GM21737 (cell line): Measurements from ENCODE around the gene TUBA4B.
"Not testable (repeated sequence)": the region's sequence is repeated elsewhere in the genome, so short reads cannot be mapped to it uniquely, and the experiment has no call there.

Experiments used
- ATAC-seq: cut with Tn5 transposase; IDR thresholded peaks from one replicate; pipeline ENCODE4 v1.9.1; 2021; ENCODE audit warnings: mild to moderate bottlenecking, moderate library complexity; ENCODE audit not compliant: unreplicated experiment

Gene TUBA4B

GRCh38 chr2:219247678-219248642 lies 5.1 kb upstream of the TUBA4B start:
- no peak for ATAC-seq

DNA sequence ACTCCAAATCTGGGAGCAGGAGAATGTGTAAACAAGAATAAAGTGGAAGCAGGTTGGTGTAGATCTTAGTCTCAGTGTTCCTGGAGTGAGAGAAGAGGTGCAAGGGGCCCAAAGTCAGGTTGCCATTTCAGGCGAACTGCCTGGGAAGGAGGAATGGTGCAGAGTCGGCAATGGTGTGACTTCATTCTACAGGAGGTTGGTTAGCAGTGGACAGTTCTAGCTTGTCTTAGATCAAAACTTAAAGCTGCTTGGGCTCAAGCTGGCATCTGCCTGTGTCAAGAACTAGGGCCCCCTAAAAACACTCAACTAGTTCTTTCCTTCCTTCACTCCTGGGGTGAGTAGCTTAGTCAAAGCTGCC lies 4.2 kb upstream of the TUBA4B start:
- ATAC-seq = no peak

- ATAC-seq = peak; percentile 41
These were observed 3.7 kb upstream of the TUBA4B start for GRCh38 chr2:219249203-219249980.

DNA sequence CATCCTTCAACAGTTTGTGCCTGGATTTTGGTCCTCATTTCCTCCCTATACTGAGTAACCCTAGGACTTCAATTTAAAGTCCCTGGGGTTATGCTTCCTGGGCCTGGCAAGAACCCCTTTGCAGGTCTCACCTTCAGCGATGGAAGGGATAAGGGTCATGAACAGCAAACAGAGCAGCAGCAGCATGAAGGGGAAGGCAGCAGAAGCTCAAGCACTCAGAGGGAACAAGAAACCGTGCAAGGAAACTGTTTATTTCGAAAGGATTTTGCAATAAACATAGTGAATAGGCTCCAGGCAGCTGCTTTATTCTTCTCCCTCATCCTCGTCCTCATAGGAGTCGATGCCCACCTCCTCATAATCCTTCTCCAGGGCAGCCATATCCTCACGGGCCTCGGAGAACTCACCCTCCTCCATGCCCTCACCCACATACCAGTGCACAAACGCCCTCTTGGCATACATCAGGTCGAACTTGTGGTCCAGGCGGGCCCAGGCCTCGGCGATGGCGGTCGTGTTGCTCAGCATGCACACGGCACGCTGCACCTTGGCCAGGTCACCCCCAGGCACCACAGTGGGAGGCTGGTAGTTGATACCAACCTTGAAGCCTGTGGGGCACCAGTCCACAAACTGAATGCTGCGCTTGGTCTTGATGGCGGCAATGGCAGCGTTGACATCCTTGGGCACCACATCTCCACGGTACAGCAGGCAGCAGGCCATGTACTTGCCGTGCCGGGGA lies 2.8 kb upstream of the TUBA4B start:
- ATAC-seq = no peak

DNA sequence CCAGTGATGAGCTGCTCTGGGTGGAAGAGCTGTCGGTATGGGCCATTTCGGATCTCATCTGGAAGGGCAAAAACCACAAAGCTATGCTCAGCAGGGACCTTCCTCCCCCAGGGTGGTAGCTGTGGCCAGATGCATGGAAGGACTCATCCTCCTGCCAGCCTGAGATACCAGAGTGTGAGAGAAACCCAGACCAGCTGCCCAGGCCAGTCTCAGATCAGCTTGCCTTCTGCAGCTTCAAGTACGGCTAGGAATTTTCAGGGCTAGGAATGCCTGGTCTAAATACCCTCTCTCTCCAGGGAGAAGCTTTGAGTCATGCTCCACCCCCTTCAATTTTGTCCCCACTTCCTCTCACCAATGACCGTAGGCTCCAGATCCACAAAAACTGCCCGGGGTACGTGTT lies 1.4 kb upstream of the TUBA4B start:
- ATAC-seq = no peak

GRCh38 chr2:219252084-219252483 lies 959 bp upstream of the TUBA4B start:
- no peak for ATAC-seq

- ATAC-seq = no peak
These were observed 508 bp upstream of the TUBA4B start for GRCh38 chr2:219252570-219252899.

- peak; percentile 45 for ATAC-seq
These were observed 928 bp downstream of the TUBA4B start, which contains the start of gene TUBA4A for GRCh38 chr2:219253753-219254589. TSS of gene TUBA4A (minus strand) at chr2:219253918. CDS start at chr2:219253858, 60 bp downstream.

DNA sequence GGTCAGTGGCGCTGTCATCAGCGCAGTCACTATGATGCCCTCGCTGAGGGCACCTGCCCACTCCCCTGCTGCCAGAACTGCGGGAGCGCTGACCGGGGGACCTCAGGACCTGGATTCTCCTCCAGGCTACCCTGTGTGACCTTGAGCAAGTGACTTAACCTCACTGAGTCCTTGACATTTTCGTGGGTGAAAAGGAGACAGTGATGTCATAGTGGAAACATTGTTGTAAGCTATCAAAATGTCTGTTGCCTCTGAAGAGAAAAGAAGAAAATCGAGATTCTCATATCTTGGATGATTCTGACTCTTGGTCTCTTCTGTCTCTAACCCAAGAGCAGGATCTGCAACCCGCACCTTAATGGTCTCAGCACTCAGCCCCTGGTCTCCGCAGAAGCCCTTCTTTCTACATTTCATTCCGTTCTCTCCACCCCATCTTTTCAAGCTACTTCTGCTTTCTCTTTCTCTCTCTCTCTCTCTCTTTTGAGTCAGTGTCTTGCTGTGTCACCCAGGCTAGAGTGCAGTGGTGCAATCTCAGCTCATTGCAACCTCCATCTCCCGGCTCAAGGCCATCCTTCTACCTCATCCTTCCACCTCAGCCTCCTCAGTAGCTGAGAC lies 1.7 kb downstream of the TUBA4B start:
- ATAC-seq = no peak

- not testable (repeated sequence) for ATAC-seq
These were observed 5.9 kb downstream of the TUBA4B start for GRCh38 chr2:219258942-219259341.

GRCh38 chr2:219261024-219261855 lies 8.2 kb downstream of the TUBA4B start:
- ATAC-seq = no peak

DNA sequence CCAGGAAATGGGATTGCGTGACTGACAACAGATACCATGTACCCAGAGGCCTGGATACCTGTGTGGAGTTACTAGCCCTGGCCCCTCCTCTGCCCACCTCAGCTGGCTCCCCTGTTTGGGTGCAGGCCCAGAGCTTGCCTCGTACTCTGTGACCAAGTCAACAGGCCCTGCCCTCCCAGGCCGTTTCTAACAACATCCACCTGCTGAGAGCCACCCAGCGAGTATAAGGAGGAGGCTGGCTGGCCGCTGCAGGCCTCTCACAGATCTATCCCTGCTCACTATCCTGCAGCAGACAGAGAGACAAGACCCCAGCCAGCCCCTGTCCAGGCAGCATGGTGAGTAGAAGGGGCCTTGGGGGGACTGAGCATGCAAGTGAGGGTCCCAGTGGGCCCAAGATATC lies 13.2 kb downstream of the TUBA4B start:
- no peak for ATAC-seq

GRCh38 chr2:219266886-219267285 lies 13.8 kb downstream of the TUBA4B start:
- ATAC-seq = no peak

- no peak for ATAC-seq
These were observed 15.3 kb downstream of the TUBA4B start for GRCh38 chr2:219268294-219268693.

- ATAC-seq = no peak
These were observed 16.5 kb downstream of the TUBA4B start for GRCh38 chr2:219269362-219270054.

- ATAC-seq = no peak
These were observed 17.0 kb downstream of the TUBA4B start for GRCh38 chr2:219270055-219270372.

- no peak for ATAC-seq
These were observed 18.0 kb downstream of the TUBA4B start for GRCh38 chr2:219271021-219271420.

DNA sequence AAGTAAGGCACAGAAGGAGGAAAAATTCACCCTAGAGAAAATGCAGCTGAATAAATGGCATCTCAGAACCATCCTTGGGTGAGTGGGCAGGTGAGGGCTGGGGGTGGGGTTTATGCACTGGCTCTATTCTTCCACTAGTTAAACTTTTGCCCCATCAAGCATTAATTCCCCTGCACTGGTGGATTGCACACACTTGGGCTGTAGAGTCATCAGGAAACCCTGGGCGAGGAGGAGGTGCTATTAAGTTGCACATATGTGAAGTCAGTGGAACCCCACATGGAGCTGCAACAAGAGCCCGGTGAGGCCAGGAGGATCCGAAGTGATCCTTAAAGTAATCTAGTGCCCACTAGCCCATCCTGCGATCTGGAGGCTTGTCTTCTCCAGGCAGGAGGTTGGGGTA lies 19.3 kb downstream of the TUBA4B start:
- no peak for ATAC-seq

DNA sequence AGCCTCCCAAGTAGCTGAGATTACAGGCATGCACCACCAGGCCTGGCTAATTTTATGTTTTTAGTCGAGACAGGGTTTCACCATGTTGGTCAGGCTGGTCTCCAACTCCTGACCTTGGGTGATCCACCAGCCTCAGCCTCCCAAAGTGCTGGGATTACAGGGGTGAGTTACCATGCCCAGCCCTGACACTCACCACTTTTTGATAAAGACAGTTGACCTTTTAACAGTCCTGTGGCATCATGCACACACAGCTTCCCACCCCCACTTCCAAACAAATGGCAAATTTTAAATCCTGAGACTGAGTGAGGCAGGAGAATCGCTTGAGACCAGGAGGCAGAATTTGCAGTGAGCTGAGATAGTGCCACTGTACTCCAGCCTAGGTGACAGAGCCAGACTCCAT lies 20.0 kb downstream of the TUBA4B start:
- no peak for ATAC-seq
